ENCODE data around the gene RIN2. TPM values are rescaled to one million over a fixed set of nuclear protein-coding genes. Genes with fewer than 3 reads are reported as not detected.

RIN2 gene
- total RNA-seq, 1 experiment from 2014 or later = 1.0 TPM

GRCh38 chr20:19793716-19794115 is 35.7 kb downstream of the RIN2 start:
- Histone ChIP-seq H4K91ac (ENCODE audit: insufficient read length, low read depth, low read length) (no peak overlapping the region), H3K18ac (ENCODE audit: insufficient read length, low read depth, low read length) (no peak overlapping the region), H2BK5ac (ENCODE audit: insufficient read length, low read length) (no peak overlapping the region), H4K20me1 (ENCODE audit: control insufficient read depth, insufficient read depth, insufficient read length) (no peaks in the 10 kb centered on the region), H2AFZ (ENCODE audit: low read length) (no peak overlapping the region), H4K5ac (ENCODE audit: insufficient read length, low read depth, low read length) (no peak overlapping the region), H3K79me1 (ENCODE audit: insufficient read depth, low read depth, low read length, poor library complexity, severe bottlenecking) (no peaks in the 10 kb centered on the region), H3K9ac (ENCODE audit: extremely low read depth, insufficient read length, low read length) (no peak overlapping the region), H2BK12ac (ENCODE audit: insufficient read length, low read depth, low read length) (no peak overlapping the region), H3K23me2 (ENCODE audit: insufficient read length, low read depth, low read length, poor library complexity, severe bottlenecking) (no peaks in the 10 kb centered on the region), H3K23ac (ENCODE audit: insufficient read length, low read depth, low read length) (no peak overlapping the region), H3K79me2 (ENCODE audit: insufficient read depth, low read length) (no peaks in the 10 kb centered on the region), H2BK20ac (ENCODE audit: low read depth, low read length, poor library complexity, severe bottlenecking) (no peak overlapping the region), H3T11ph (ENCODE audit: low read length) (no peak overlapping the region), H2BK15ac (ENCODE audit: low read depth, low read length) (no peak overlapping the region), H3K4ac (ENCODE audit: low read depth, low read length) (no peak overlapping the region), H2BK120ac (ENCODE audit: low read depth, low read length, poor library complexity, severe bottlenecking) (no peak overlapping the region), H3K4me1 (ENCODE audit: insufficient read depth, low read length) (no peaks in the 10 kb centered on the region), H3K9me3 (ENCODE audit: control insufficient read depth, low read depth, low read length) (no peaks in the 10 kb centered on the region), H3K27ac (ENCODE audit: insufficient read length, low read depth, low read length) (no peak overlapping the region), H3K27me3 (ENCODE audit: insufficient read depth, low read length) (no peaks in the 10 kb centered on the region), H3K14ac (ENCODE audit: insufficient read depth, low read length) (no peak overlapping the region), H4K8ac (replicated peaks; ENCODE audit: insufficient read length, low read depth, low read length) (no peak overlapping the region), H2AK5ac (ENCODE audit: insufficient read length, low read length) (no peak overlapping the region), H3K4me2 (ENCODE audit: insufficient read depth, insufficient read length, low read length) (no peak overlapping the region), H3K56ac (ENCODE audit: insufficient read length, low read depth, low read length) (no peak overlapping the region)
- H3K27me3 Mint-ChIP-seq (ENCODE audit: low read depth) = 0 out of 2 replicates have a peak, but pooled peaks cover 2% of the 10 kb centered on the region
- peaks cover 0 to 3% (median 0%) of the 10 kb centered on the region in 3 experiments; a peak in 1 of 7 replicates for H3K36me3 Mint-ChIP-seq (ENCODE audit: insufficient read depth in 1 of 3, low read depth in 3 of 3)
- no peak for DNase-seq
- no peak overlapping the region for H3K4me3 Mint-ChIP-seq
- peaks cover 3 to 6% of the 10 kb centered on the region in 2 experiments for H3K9me3 Mint-ChIP-seq
- no peak overlapping the region for H3K27ac Mint-ChIP-seq
- TF ChIP-seq, protein P1, sequence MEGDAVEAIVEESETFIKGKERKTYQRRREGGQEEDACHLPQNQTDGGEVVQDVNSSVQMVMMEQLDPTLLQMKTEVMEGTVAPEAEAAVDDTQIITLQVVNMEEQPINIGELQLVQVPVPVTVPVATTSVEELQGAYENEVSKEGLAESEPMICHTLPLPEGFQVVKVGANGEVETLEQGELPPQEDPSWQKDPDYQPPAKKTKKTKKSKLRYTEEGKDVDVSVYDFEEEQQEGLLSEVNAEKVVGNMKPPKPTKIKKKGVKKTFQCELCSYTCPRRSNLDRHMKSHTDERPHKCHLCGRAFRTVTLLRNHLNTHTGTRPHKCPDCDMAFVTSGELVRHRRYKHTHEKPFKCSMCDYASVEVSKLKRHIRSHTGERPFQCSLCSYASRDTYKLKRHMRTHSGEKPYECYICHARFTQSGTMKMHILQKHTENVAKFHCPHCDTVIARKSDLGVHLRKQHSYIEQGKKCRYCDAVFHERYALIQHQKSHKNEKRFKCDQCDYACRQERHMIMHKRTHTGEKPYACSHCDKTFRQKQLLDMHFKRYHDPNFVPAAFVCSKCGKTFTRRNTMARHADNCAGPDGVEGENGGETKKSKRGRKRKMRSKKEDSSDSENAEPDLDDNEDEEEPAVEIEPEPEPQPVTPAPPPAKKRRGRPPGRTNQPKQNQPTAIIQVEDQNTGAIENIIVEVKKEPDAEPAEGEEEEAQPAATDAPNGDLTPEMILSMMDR (conservative IDR thresholded peaks at IDR 0.05) = no peak
- WGBS (ENCODE audit: extremely low coverage, insufficient read length, low lambda C conversion rate) = no CpG with 5 or more reads among the region's 2 CpGs
- peaks cover 2 to 7% of the 10 kb centered on the region in 2 experiments; a peak in 3 of 4 replicates for H3K4me1 Mint-ChIP-seq

All from H9 (cell line).